Adrenal gland (tissue), 12 donors: ENCODE measurements around the gene TIMM13. TPM values are rescaled to one million over a fixed set of nuclear protein-coding genes. Genes with fewer than 3 reads are reported as not detected.

Experiments used
- DNase-seq, 7 donors: peaks; one replicate each; pipeline ENCODE4 v3.0.0-alpha.2; 2019 to 2020
- H3K27ac ChIP-seq, 5 donors: fragments of 200-600 bp; sonication (generic) in 4 of 5; 1 replicate in 3 of 5; 2 replicates in 2 of 5; pipeline versions ENCODE4 v1.5.1 to v1.8.0; 2016 to 2020; ENCODE audit warnings: mild to moderate bottlenecking in 1 of 5
- H3K27me3 ChIP-seq: fragments of 200-600 bp; 2 replicates; pipeline ENCODE4 v1.8.0; 2021
- H3K36me3 ChIP-seq, 2 donors: fragments of 200-600 bp; replicated peaks in 1 of 2; 1 replicate in 1 of 2; 2 replicates in 1 of 2; pipeline versions ENCODE4 v1.5.1 to v1.8.0; 2018 to 2022
- H3K4me1 ChIP-seq, 2 donors: fragments of 200-600 bp; replicated peaks in 1 of 2; 1 replicate in 1 of 2; 2 replicates in 1 of 2; pipeline versions ENCODE4 v1.5.1 to v1.8.0; 2018 to 2021
- H3K4me3 ChIP-seq, 4 donors: fragments of 200-600 bp; sonication (generic) in 3 of 4; one replicate each; pipeline ENCODE4 v1.5.1; 2016 to 2018
- H3K9me3 ChIP-seq, 3 donors: fragments of 200-600 bp; sonication (generic) in 1 of 3; replicated peaks in 1 of 3; 1 replicate in 2 of 3; 2 replicates in 1 of 3; pipeline versions ENCODE4 v1.5.1 to v1.8.0; 2016 to 2021
- CTCF ChIP-seq, 6 experiments: fragments of 450-650 bp in 4 of 6; fragments of 200-600 bp in 2 of 6; sonication (generic) in 1 of 6; IDR thresholded peaks; 1 replicate in 5 of 6; 2 replicates in 1 of 6; pipeline versions ENCODE4 v1.5.1 to v1.8.0; 2016 to 2021; ENCODE audit warnings: antibody characterized with exemption in 6 of 6, mild to moderate bottlenecking in 2 of 6, moderate library complexity in 1 of 6
- POLR2A ChIP-seq, 2 donors: fragments of 450-650 bp; IDR thresholded peaks; one replicate each; pipeline ENCODE4 v1.6.1; 2017; ENCODE audit warnings: antibody characterized with exemption in 2 of 2, mild to moderate bottlenecking in 2 of 2, moderate library complexity in 1 of 2
- WGBS, 4 donors: extraction: QIAGEN DNeasy Blood & Tissue Kit in 2 of 4; methylation state at CpG; one replicate each; pipeline versions ENCODE4 v1.1.5 to v1.1.7; 2013 to 2017; 5-methylcytosine and 5-hydroxymethylcytosine counted together
- intact Hi-C, 2 donors: fragments of 100-400 bp; cut with DNase I; formaldehyde crosslinking; loops; one replicate each; pipeline versions ENCODE4 v1.14.1 to v1.15.0; 2022 to 2023
- polyA plus RNA-seq, 3 donors: library from polyadenylated mRNA; stranded (reverse); fragments of 200-250 nt in 2 of 3; fragments of 350-450 nt in 1 of 3; fragmentation: Illumina TruSeq in 1 of 3; extraction: RNeasy Lipid Tissue Mini Kit (QIAGEN cat#74804) in 1 of 3; gene quantifications; one replicate each; pipeline ENCODE4 v1.2.3, GENCODE V29; 2013 to 2014
- total RNA-seq, 9 donors: library from RNA; depleted of rRNA in 4 of 9; stranded (reverse); fragments of >200 nt in 4 of 9; fragments of 120-200 nt in 1 of 9; fragmentation: NEBNext Ultra II Directional in 1 of 9; extraction: Animal tissue kit (Norgen Biotek cat#: 25700) in 1 of 9; gene quantifications; one replicate each; pipeline versions ENCODE4 v1.1.0 to v1.2.4, GENCODE V29; 2013 to 2023
- donor health status: healthy with polysubstance abuse.
- donor health status: Bipolar disorder and iron deficiency.
- donor health status: DM: yes; HTN: yes; CAD: no.
- donor health status: DM: no; HTN: no; CAD: no.
- donor health status: DM: no; HTN: no; CAD: no.
- donor health status: DM: yes; HTN: yes; CAD: no.

Gene TIMM13
- total and polyA plus RNA-seq, 12 donors: 32.7 to 198 (median 88.1) TPM

GRCh38 chr19:2411709-2412108, 15.7 kb downstream of the TIMM13 start:
- DNase-seq: no peak
- Histone ChIP-seq H3K27me3 (no peaks in the 10 kb centered on the region), H3K27ac (no peak overlapping the region), H3K9me3 (no peaks in the 10 kb centered on the region), H3K36me3 (no peaks in the 10 kb centered on the region), H3K4me1 (no peaks in the 10 kb centered on the region), H3K4me3 (no peak overlapping the region)
- WGBS, 4 donors: 81 to 91% (median 89%) methylated on average over 8 of the region's 8 CpGs
- TF ChIP-seq POLR2A (IDR thresholded peaks at IDR 0.05) (no peak), CTCF (IDR thresholded peaks at IDR 0.05) (no peak)
- intact Hi-C loops: no loop called here

DNA sequence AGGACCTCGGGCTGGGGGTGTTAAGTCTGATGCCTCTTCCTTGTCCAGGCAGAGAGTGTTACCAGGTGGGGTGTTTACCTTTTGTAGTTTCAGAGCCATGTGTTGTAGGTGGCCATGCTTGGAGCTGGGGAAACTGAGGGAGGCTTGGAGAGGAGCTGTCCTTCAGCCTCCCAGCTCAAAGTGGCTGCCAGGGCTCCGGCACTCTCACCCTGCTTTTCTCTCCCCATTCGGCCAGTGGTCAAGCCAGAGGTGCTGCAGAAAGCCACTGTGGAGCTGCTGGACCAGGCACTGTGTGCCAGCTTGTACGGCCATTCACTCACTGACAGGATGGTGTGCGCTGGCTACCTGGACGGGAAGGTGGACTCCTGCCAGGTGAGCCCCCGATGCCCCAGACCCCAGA, 17.4 kb downstream of the TIMM13 start:
- no peak overlapping the region for H3K4me3 ChIP-seq
- no peaks in the 10 kb centered on the region for H3K4me1 ChIP-seq
- intact Hi-C loops: no loop called here
- no peaks in the 10 kb centered on the region for H3K27me3 ChIP-seq
- no peaks in the 10 kb centered on the region for H3K9me3 ChIP-seq
- DNase-seq: no peak
- WGBS, 4 donors: 91 to 98% (median 97%) methylated on average over 4 to 7 of the region's 7 CpGs
- H3K27ac ChIP-seq: no peak overlapping the region
- H3K36me3 ChIP-seq: no peaks in the 10 kb centered on the region
- TF ChIP-seq POLR2A (IDR thresholded peaks at IDR 0.05): no peak
- no peak for TF ChIP-seq CTCF (IDR thresholded peaks at IDR 0.05)

DNA sequence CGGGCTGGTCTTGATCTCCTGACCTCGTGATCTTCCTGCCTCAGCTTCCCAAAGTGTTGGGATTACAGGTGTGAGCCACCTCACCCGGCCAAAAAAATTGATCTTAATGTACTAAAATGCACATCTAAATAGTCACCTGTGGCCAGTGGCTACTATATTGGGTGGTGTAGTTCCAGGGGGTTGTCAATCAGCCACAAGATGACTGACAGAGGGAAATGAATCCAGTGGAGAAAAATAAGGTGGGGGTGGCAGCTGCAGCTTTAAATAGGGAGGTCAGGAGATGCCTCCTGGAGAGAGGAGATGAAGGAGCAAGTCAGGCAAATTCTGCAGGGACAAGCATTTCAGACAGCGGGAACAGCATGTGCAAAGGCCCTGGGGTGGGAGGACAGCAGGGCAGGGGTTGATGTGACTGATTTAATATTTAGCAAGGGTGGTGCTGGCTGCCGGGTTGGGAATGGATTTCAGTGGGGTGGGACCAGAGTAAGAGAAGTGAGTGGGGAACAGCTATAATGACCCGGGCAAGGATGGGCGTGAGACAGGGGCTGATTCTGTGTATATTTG, 18.0 kb downstream of the TIMM13 start:
- H3K27ac ChIP-seq: no peak overlapping the region
- TF ChIP-seq CTCF (IDR thresholded peaks at IDR 0.05) (no peak), POLR2A (IDR thresholded peaks at IDR 0.05) (no peak)
- no peaks in the 10 kb centered on the region for H3K36me3 ChIP-seq
- no peaks in the 10 kb centered on the region for H3K9me3 ChIP-seq
- no peak overlapping the region for H3K4me3 ChIP-seq
- intact Hi-C loops: no loop called here
- no peak for DNase-seq
- H3K4me1 ChIP-seq: no peaks in the 10 kb centered on the region
- H3K27me3 ChIP-seq: no peaks in the 10 kb centered on the region
- 76 to 88% (median 82%) methylated on average over 7 of the region's 7 CpGs for WGBS, 4 donors

DNA sequence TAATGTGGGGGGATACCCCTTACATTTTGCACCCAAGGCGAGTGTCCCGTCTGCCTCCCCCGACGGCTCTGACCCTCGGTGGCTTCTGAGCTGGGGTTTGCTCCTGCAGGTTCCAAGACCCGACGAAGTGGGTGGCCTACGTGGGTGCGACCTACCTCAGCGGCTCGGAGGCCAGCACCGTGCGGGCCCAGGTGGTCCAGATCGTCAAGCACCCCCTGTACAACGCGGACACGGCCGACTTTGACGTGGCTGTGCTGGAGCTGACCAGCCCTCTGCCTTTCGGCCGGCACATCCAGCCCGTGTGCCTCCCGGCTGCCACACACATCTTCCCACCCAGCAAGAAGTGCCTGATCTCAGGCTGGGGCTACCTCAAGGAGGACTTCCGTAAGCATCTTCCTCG, 19.1 kb downstream of the TIMM13 start:
- H3K4me1 ChIP-seq: no peaks in the 10 kb centered on the region
- no peaks in the 10 kb centered on the region for H3K36me3 ChIP-seq
- 85 to 87% (median 86%) methylated on average over 13 to 25 of the region's 25 CpGs for WGBS, 4 donors
- H3K4me3 ChIP-seq: no peak overlapping the region
- no peaks in the 10 kb centered on the region for H3K9me3 ChIP-seq
- TF ChIP-seq POLR2A (IDR thresholded peaks at IDR 0.05): no peak
- TF ChIP-seq CTCF (IDR thresholded peaks at IDR 0.05): no peak
- intact Hi-C loops: no loop called here
- no peaks in the 10 kb centered on the region for H3K27me3 ChIP-seq
- DNase-seq: no peak
- H3K27ac ChIP-seq: no peak overlapping the region
